ENCODE results near the gene PIGK.
A peak's percentile ranks its signal among the peaks of the same experiment; 100 is the strongest.
"Not testable (repeated sequence)": the region's sequence is repeated elsewhere in the genome, so short reads cannot be mapped to it uniquely, and the experiment has no call there.

The PIGK gene

DNA sequence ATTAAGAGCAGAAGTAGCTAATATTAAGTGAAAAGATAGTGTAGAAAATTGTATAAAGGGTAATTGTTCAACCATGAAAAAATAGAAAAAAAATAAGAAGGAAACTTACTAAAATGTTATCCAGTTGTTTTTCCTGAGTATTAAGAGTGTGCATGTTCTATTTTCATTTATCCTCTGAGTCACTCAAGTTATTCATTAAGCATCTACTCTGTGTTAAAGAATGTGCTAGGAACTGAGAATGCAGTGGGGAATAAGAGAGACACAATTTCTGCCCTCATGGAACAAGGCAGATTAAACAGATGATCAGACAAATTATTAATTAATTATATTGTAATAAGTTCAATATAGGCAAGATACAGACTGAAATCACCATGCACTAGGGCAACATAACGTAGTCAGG, 10.8 kb upstream of the PIGK start:
- Histone ChIP-seq H3K27me3 (replicated peaks; ENCODE audit: control insufficient read depth, insufficient read depth, low read length) (no peaks in the 10 kb centered on the region), H3K4me3 (ENCODE audit: low read length) (no peak overlapping the region), H3K9me3 (ENCODE audit: control insufficient read depth, low read length) (peaks cover 2% of the 10 kb centered on the region), H3K9ac (ENCODE audit: low read length) (no peak overlapping the region), H3K4me1 (ENCODE audit: control insufficient read depth, insufficient read depth, low read length) (no peaks in the 10 kb centered on the region), H3K36me3 (ENCODE audit: control insufficient read depth, insufficient read depth, low read length, severe bottlenecking) (no peaks in the 10 kb centered on the region)
- DNase-seq (ENCODE audit: low read depth): no peak

DNA sequence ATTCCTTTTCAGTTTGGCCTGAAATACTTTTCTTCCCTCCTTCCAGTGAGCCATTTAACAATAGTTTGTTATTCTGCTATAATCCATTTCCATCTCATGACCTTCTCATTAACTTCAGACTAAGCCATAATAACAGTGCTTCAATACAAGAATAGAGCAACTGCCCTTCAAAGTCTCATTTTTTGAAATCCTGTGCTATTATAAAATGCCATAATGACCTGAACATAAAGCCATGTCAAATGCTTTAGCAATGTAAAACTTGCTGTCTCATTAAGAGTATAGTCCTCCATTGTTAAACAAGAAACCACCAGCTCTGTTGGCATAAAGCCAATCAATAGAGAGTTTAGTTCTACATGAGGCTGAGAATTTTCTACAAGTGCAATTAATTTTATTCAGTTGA, 9.6 kb upstream of the PIGK start:
- no peak overlapping the region for H3K9ac ChIP-seq (ENCODE audit: low read length)
- no peaks in the 10 kb centered on the region for H3K36me3 ChIP-seq (ENCODE audit: control insufficient read depth, insufficient read depth, low read length, severe bottlenecking)
- no peaks in the 10 kb centered on the region for H3K27me3 ChIP-seq (replicated peaks; ENCODE audit: control insufficient read depth, insufficient read depth, low read length)
- H3K4me3 ChIP-seq (ENCODE audit: low read length): no peak overlapping the region
- DNase-seq (ENCODE audit: low read depth): no peak
- no peaks in the 10 kb centered on the region for H3K4me1 ChIP-seq (ENCODE audit: control insufficient read depth, insufficient read depth, low read length)
- peaks cover 2% of the 10 kb centered on the region for H3K9me3 ChIP-seq (ENCODE audit: control insufficient read depth, low read length)

DNA sequence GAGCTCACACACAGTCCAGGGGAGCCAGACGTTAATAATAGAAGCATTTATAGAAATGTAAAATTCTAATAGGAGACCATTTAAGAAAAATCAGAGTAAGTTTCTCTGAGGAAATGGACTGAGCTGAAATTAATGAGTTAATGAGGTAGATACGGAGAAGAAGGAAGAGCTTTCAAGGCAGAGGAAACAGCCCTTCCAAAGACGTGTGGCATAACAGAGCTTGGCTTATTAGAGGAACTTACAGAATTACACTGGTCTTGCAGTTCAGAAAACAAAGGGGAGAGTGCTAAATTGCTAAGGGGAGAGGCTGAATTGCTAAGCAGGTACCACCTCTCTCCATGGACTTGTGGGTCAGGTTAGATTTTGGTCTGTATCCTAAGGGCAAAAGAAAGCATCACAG, 8.2 kb upstream of the PIGK start:
- Histone ChIP-seq H3K36me3 (ENCODE audit: control insufficient read depth, insufficient read depth, low read length, severe bottlenecking) (no peaks in the 10 kb centered on the region), H3K9me3 (ENCODE audit: control insufficient read depth, low read length) (no peaks in the 10 kb centered on the region), H3K27me3 (replicated peaks; ENCODE audit: control insufficient read depth, insufficient read depth, low read length) (no peaks in the 10 kb centered on the region), H3K4me3 (ENCODE audit: low read length) (no peak overlapping the region), H3K4me1 (ENCODE audit: control insufficient read depth, insufficient read depth, low read length) (no peaks in the 10 kb centered on the region), H3K9ac (ENCODE audit: low read length) (no peak overlapping the region)
- DNase-seq (ENCODE audit: low read depth): no peak

DNA sequence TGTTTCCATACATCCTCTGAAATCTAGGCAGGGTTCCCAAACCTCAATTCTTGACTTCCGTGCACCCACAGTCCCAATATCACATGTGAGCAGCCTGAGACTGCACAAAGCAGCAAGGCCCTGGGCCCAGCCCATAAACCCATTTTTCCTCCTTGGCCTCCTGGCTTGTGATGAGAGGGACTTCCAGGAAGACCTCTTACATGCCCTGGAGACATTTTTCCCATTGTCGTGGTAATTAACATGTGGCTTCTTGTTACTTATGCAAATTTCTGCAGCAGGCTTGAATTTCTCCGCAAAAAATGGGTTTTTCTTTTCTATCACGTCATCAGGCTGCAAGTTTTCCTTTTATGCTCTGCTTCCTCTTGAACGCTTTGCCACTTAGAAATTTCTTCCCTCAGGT, 3.3 kb upstream of the PIGK start:
- DNase-seq (ENCODE audit: low read depth): no peak
- H3K36me3 ChIP-seq (ENCODE audit: control insufficient read depth, insufficient read depth, low read length, severe bottlenecking): no peaks in the 10 kb centered on the region
- no peak overlapping the region for H3K4me3 ChIP-seq (ENCODE audit: low read length)
- no peaks in the 10 kb centered on the region for H3K9me3 ChIP-seq (ENCODE audit: control insufficient read depth, low read length)
- no peak overlapping the region for H3K9ac ChIP-seq (ENCODE audit: low read length)
- no peaks in the 10 kb centered on the region for H3K27me3 ChIP-seq (replicated peaks; ENCODE audit: control insufficient read depth, insufficient read depth, low read length)
- peaks cover 10% of the 10 kb centered on the region for H3K4me1 ChIP-seq (ENCODE audit: control insufficient read depth, insufficient read depth, low read length)

DNA sequence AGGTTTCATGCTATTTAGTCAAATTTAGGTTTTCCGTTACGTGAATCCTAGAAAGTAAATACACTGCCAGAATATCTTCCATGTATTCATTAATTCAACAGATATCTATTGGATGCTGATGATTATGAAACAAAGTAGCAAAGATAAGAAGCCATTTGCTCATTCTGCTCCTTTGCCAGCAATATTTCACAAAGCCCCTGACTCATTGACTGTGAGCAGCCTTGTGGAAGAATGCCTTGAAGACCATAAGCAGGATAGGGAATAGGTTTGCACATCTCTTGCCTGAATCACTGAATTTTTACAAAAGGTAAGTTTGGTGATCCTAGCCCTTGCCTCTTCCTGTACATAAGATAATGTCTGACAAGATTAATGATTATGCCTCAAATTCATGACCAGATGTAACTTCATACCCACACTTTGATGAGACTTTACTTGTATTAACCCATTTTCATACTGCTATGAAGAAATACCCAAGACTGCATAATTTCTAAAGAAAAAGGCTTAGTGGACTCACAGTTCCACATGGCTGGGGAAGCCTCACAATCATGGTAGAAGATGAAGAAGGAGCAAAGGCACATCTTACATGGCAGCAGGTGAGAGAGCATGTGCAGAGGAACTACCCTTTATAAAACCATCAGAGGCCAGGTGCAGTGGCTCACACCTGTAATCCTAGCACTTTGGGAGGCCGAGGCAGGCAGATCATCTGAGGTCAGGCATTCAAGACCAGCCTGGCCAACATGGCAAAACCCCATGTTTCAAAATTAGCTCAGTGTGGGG, 1.6 kb upstream of the PIGK start:
- no peaks in the 10 kb centered on the region for H3K9me3 ChIP-seq (ENCODE audit: control insufficient read depth, low read length)
- H3K4me3 ChIP-seq (ENCODE audit: low read length): no peak overlapping the region
- no peaks in the 10 kb centered on the region for H3K36me3 ChIP-seq (ENCODE audit: control insufficient read depth, insufficient read depth, low read length, severe bottlenecking)
- H3K27me3 ChIP-seq (replicated peaks; ENCODE audit: control insufficient read depth, insufficient read depth, low read length): no peaks in the 10 kb centered on the region
- no peak overlapping the region for H3K9ac ChIP-seq (ENCODE audit: low read length)
- peaks cover 10% of the 10 kb centered on the region for H3K4me1 ChIP-seq (ENCODE audit: control insufficient read depth, insufficient read depth, low read length)
- peak; percentile 32 for DNase-seq (ENCODE audit: low read depth)

DNA sequence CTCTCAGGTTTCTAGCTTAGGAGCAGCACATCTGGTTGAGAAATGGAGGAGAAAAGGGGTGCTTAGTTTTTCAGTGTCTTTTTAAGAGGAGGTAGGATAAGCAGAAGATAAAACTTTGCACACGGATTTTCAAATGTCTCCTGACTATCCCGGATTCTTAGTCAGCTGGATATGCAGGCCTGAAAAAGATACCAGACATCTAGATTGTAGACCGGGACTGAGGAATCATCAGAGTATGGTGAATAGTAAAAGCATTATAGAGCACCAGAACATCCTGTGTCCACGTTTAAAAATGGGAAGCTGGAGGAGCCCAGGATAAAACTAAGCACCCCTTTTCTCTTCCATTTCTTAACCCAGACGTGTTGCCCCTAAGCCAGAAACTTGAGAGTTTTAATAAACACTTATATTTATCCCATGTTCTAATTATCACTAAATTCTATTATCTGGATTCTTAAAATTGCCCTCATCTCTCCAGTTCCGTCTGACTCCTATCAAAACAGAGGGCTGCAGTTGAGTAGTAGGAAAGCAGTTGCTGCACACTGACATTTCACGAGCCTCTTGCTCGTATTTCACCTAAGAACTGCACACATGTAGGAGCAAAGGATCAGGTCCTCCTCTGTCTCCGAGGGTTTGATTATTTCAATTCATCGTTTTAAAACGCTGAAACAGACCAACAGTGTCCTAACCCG, 609 bp downstream of the PIGK start:
- no peaks in the 10 kb centered on the region for H3K9me3 ChIP-seq (ENCODE audit: control insufficient read depth, low read length)
- DNase-seq (ENCODE audit: low read depth): peak; percentile 58
- no peaks in the 10 kb centered on the region for H3K36me3 ChIP-seq (ENCODE audit: control insufficient read depth, insufficient read depth, low read length, severe bottlenecking)
- H3K27me3 ChIP-seq (replicated peaks; ENCODE audit: control insufficient read depth, insufficient read depth, low read length): no peaks in the 10 kb centered on the region
- peak overlapping the region; percentile 93 for H3K9ac ChIP-seq (ENCODE audit: low read length)
- H3K4me3 ChIP-seq (ENCODE audit: low read length): peak overlapping the region; percentile 99
- peaks cover 10% of the 10 kb centered on the region for H3K4me1 ChIP-seq (ENCODE audit: control insufficient read depth, insufficient read depth, low read length)

DNA sequence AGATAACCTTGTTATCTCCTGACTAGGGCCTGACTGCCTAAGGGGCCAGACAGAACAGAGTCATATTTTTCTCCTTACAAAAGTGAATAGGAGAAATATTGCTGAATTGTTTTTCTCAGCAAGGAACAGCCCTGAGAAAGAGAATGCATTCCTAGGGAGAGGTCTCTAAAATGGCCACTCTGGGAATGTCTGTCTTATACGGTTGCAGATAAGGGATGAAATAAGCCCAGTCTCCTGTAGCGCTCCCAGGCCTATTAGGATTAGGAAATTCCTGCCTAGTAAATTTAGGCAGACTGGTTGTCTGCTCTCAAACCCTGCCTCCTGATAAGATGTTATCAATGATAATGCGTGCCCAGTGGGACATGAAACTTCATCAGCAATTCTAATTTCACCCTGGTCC, 15.2 kb downstream of the PIGK start:
- DNase-seq (ENCODE audit: low read depth); H3K4me3 ChIP-seq (ENCODE audit: low read length); H3K9me3 ChIP-seq (ENCODE audit: control insufficient read depth, low read length); H3K4me1 ChIP-seq (ENCODE audit: control insufficient read depth, insufficient read depth, low read length); H3K9ac ChIP-seq (ENCODE audit: low read length); H3K36me3 ChIP-seq (ENCODE audit: control insufficient read depth, insufficient read depth, low read length, severe bottlenecking); H3K27me3 ChIP-seq (replicated peaks; ENCODE audit: control insufficient read depth, insufficient read depth, low read length): not testable (repeated sequence)

DNA sequence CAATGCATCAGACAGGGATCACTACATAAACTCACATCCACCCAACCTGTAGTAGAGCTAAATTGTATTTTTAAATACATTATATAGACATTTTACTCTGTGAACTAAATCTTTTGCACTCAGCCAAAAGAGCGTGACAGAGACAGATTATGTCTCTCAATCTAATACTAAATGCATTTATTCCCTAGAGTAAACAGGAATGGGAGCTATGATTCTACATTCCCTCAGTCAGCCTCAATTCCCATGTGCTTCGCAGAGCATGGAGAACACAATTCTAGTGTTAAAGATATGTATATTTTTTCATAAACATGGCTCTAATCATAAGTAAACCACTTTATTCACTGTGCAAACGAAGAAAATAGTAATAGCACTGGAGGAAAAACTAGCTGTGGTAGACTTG, 16.5 kb downstream of the PIGK start:
- H3K9ac ChIP-seq (ENCODE audit: low read length): no peak overlapping the region
- DNase-seq (ENCODE audit: low read depth): no peak
- H3K9me3 ChIP-seq (ENCODE audit: control insufficient read depth, low read length): peaks cover 3% of the 10 kb centered on the region
- no peak overlapping the region for H3K4me3 ChIP-seq (ENCODE audit: low read length)
- H3K4me1 ChIP-seq (ENCODE audit: control insufficient read depth, insufficient read depth, low read length): peaks cover 9% of the 10 kb centered on the region
- no peaks in the 10 kb centered on the region for H3K27me3 ChIP-seq (replicated peaks; ENCODE audit: control insufficient read depth, insufficient read depth, low read length)
- no peaks in the 10 kb centered on the region for H3K36me3 ChIP-seq (ENCODE audit: control insufficient read depth, insufficient read depth, low read length, severe bottlenecking)

DNA sequence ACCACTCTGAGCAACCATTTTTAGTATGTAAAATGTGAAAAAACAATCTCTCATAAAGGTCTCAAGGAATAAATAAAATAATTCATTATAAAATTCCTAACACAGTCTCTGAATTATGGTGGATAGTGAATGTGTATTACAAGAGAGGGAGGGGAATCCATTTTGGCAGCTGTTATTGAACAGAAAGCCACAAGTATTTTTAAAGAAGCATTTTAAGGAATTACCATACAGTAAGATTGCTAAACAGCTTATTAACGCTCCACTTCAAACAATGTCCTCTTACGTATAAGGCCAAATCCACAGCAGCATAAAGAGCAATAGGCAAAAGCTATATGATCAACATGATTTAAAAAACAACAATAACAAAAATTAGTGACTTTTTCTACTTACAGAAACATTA, 18.4 kb downstream of the PIGK start:
- H3K4me3 ChIP-seq (ENCODE audit: low read length): no peak overlapping the region
- no peak overlapping the region for H3K9ac ChIP-seq (ENCODE audit: low read length)
- H3K27me3 ChIP-seq (replicated peaks; ENCODE audit: control insufficient read depth, insufficient read depth, low read length): no peaks in the 10 kb centered on the region
- no peaks in the 10 kb centered on the region for H3K36me3 ChIP-seq (ENCODE audit: control insufficient read depth, insufficient read depth, low read length, severe bottlenecking)
- no peak for DNase-seq (ENCODE audit: low read depth)
- H3K9me3 ChIP-seq (ENCODE audit: control insufficient read depth, low read length): peaks cover 3% of the 10 kb centered on the region
- H3K4me1 ChIP-seq (ENCODE audit: control insufficient read depth, insufficient read depth, low read length): peaks cover 9% of the 10 kb centered on the region

DNA sequence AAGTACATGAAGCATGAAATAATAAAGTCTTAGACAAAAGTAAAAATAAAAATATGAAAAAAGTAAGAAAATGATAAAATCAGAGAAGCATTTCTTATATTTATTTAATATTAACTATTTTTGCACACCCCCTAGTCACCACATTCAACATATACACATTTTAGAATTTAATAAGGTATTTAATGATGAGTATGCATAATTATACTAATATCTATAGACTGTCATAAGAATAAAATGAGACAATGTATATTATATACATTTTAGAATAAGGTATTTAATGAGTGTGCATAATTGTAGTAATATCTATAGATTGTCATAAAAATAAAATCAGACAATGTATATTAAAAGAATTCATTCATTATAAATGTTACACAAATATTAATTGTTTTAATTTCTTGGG, 18.9 kb downstream of the PIGK start:
- no peak for DNase-seq (ENCODE audit: low read depth)
- H3K9me3 ChIP-seq (ENCODE audit: control insufficient read depth, low read length): peaks cover 3% of the 10 kb centered on the region

DNA sequence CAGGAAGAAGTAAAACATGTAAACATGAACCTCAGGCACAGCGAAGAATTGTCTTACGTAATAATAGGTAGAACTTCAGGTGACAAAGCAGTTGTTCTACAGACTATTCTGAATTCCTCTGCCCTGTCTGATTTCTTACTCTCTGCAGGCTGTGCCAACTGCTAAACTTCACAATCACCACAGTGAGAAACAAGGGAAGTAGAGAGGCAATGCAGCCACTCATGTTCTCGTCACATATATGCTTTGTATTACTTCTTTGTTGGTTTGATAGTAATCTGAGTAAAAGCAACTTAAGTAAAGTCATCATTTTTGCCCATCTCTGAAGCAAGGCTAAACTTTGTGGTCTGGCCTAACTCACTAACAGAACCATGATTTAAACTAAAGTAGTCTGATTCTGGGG, 21.9 kb downstream of the PIGK start:
- Histone ChIP-seq H3K4me1 (ENCODE audit: control insufficient read depth, insufficient read depth, low read length) (peaks cover under 1% of the 10 kb centered on the region), H3K27me3 (replicated peaks; ENCODE audit: control insufficient read depth, insufficient read depth, low read length) (no peaks in the 10 kb centered on the region), H3K36me3 (ENCODE audit: control insufficient read depth, insufficient read depth, low read length, severe bottlenecking) (no peaks in the 10 kb centered on the region), H3K9me3 (ENCODE audit: control insufficient read depth, low read length) (no peaks in the 10 kb centered on the region), H3K4me3 (ENCODE audit: low read length) (no peak overlapping the region), H3K9ac (ENCODE audit: low read length) (no peak overlapping the region)
- no peak for DNase-seq (ENCODE audit: low read depth)

More for the DNA sequence above, 18.9 kb downstream of the PIGK start:
- Histone ChIP-seq H3K4me3 (ENCODE audit: low read length) (no peak overlapping the region), H3K27me3 (replicated peaks; ENCODE audit: control insufficient read depth, insufficient read depth, low read length) (no peaks in the 10 kb centered on the region), H3K36me3 (ENCODE audit: control insufficient read depth, insufficient read depth, low read length, severe bottlenecking) (no peaks in the 10 kb centered on the region), H3K4me1 (ENCODE audit: control insufficient read depth, insufficient read depth, low read length) (peaks cover 9% of the 10 kb centered on the region), H3K9ac (ENCODE audit: low read length) (no peak overlapping the region)
